Activated T-cell treated with anti-CD3 and anti-CD28 coated beads, Interleukin-2, amount 50 U/mL, for 24 hours (primary cell): Measurements from ENCODE around the gene MORF4L2.
"Not testable (repeated sequence)": the region's sequence is repeated elsewhere in the genome, so short reads cannot be mapped to it uniquely, and the experiment has no call there.

ENCODE experiments used
- DNase-seq: peaks from one replicate; pipeline ENCODE4 v3.0.0-alpha.2; 2020
- H3K27ac Mint-ChIP-seq: 2 replicates; pipeline ENCODE4 v1.8.0; 2020; ENCODE audit warnings: mild to moderate bottlenecking, mixed read lengths
- H3K27me3 Mint-ChIP-seq: 2 replicates; pipeline ENCODE4 v1.8.0; 2020; ENCODE audit warnings: mixed read lengths
- H3K36me3 Mint-ChIP-seq: 2 replicates; pipeline ENCODE4 v1.8.0; 2020; ENCODE audit warnings: low read depth, mixed read lengths
- H3K4me1 Mint-ChIP-seq: 2 replicates; pipeline ENCODE4 v1.8.0; 2020; ENCODE audit warnings: low read depth, mixed read lengths
- H3K4me3 Mint-ChIP-seq: 2 replicates; pipeline ENCODE4 v1.8.0; 2020; ENCODE audit warnings: mild to moderate bottlenecking, moderate library complexity, mixed read lengths
- H3K9me3 Mint-ChIP-seq: 2 replicates; pipeline ENCODE4 v1.8.0; 2020; ENCODE audit warnings: mixed read lengths

MORF4L2 gene

GRCh38 chrX:103658681-103659433 is 27.6 kb downstream of the MORF4L2 start:
- no peak for DNase-seq
- Mint-ChIP-seq H3K4me1 (peaks cover 5% of the 10 kb centered on the region), H3K9me3 (peaks cover 5% of the 10 kb centered on the region), H3K27me3 (peaks cover 70% of the 10 kb centered on the region), H3K36me3 (no peaks in the 10 kb centered on the region), H3K4me3 (no peak overlapping the region), H3K27ac (no peak overlapping the region)

- not testable (repeated sequence) for H3K27ac Mint-ChIP-seq, H3K9me3 Mint-ChIP-seq, H3K4me1 Mint-ChIP-seq, H3K36me3 Mint-ChIP-seq, H3K4me3 Mint-ChIP-seq, DNase-seq
- H3K27me3 Mint-ChIP-seq = peaks cover 57% of the 10 kb centered on the region
Observed at GRCh38 chrX:103657066-103657465, 29.4 kb downstream of the MORF4L2 start.

- Mint-ChIP-seq H3K4me3 (no peak overlapping the region), H3K36me3 (no peaks in the 10 kb centered on the region), H3K27me3 (peaks cover 52% of the 10 kb centered on the region), H3K9me3 (peaks cover 5% of the 10 kb centered on the region), H3K4me1 (peaks cover 5% of the 10 kb centered on the region), H3K27ac (no peak overlapping the region)
- no peak for DNase-seq
Observed at GRCh38 chrX:103656617-103657016, 29.9 kb downstream of the MORF4L2 start.

- DNase-seq, H3K9me3 Mint-ChIP-seq, H3K4me3 Mint-ChIP-seq, H3K27ac Mint-ChIP-seq, H3K36me3 Mint-ChIP-seq, H3K4me1 Mint-ChIP-seq: not testable (repeated sequence)
- peaks cover 42% of the 10 kb centered on the region for H3K27me3 Mint-ChIP-seq
Observed at GRCh38 chrX:103655230-103656000, 31.1 kb downstream of the MORF4L2 start.

GRCh38 chrX:103651151-103651773 is 35.2 kb downstream of the MORF4L2 start:
- Mint-ChIP-seq H3K4me1 (peaks cover 2% of the 10 kb centered on the region), H3K9me3 (peaks cover 5% of the 10 kb centered on the region), H3K27ac (no peak overlapping the region), H3K4me3 (no peak overlapping the region), H3K36me3 (no peaks in the 10 kb centered on the region), H3K27me3 (peaks cover 18% of the 10 kb centered on the region)
- no peak for DNase-seq

- H3K4me3 Mint-ChIP-seq = no peak overlapping the region
- DNase-seq = no peak
- H3K27ac Mint-ChIP-seq = no peak overlapping the region
- peaks cover 36% of the 10 kb centered on the region for H3K27me3 Mint-ChIP-seq
- H3K36me3 Mint-ChIP-seq = no peaks in the 10 kb centered on the region
- H3K4me1 Mint-ChIP-seq = no peaks in the 10 kb centered on the region
- no peaks in the 10 kb centered on the region for H3K9me3 Mint-ChIP-seq
Observed at GRCh38 chrX:103647630-103648029, 38.9 kb downstream of the MORF4L2 start.

- no peak for DNase-seq
- Mint-ChIP-seq H3K4me1 (no peaks in the 10 kb centered on the region), H3K9me3 (no peaks in the 10 kb centered on the region), H3K36me3 (no peaks in the 10 kb centered on the region), H3K27ac (no peak overlapping the region), H3K27me3 (peaks cover 58% of the 10 kb centered on the region), H3K4me3 (no peak overlapping the region)
Observed at GRCh38 chrX:103644125-103644524, 42.4 kb downstream of the MORF4L2 start.

- peaks cover 50% of the 10 kb centered on the region for H3K27me3 Mint-ChIP-seq
- H3K4me1 Mint-ChIP-seq = no peaks in the 10 kb centered on the region
- no peak for DNase-seq
- no peaks in the 10 kb centered on the region for H3K9me3 Mint-ChIP-seq
- H3K36me3 Mint-ChIP-seq = no peaks in the 10 kb centered on the region
- no peak overlapping the region for H3K27ac Mint-ChIP-seq
- H3K4me3 Mint-ChIP-seq = no peak overlapping the region
Observed at GRCh38 chrX:103640401-103641155, 45.9 kb downstream of the MORF4L2 start.

- H3K4me1 Mint-ChIP-seq, H3K9me3 Mint-ChIP-seq, H3K36me3 Mint-ChIP-seq, DNase-seq, H3K4me3 Mint-ChIP-seq, H3K27ac Mint-ChIP-seq: not testable (repeated sequence)
- H3K27me3 Mint-ChIP-seq = peaks cover 38% of the 10 kb centered on the region
Observed at GRCh38 chrX:103638479-103639346, 47.8 kb downstream of the MORF4L2 start.

GRCh38 chrX:103637604-103638338 is 48.7 kb downstream of the MORF4L2 start:
- H3K36me3 Mint-ChIP-seq = no peaks in the 10 kb centered on the region
- no peak overlapping the region for H3K27ac Mint-ChIP-seq
- H3K4me1 Mint-ChIP-seq = no peaks in the 10 kb centered on the region
- no peak for DNase-seq
- peaks cover 29% of the 10 kb centered on the region for H3K27me3 Mint-ChIP-seq
- H3K9me3 Mint-ChIP-seq = no peaks in the 10 kb centered on the region
- H3K4me3 Mint-ChIP-seq = no peak overlapping the region

GRCh38 chrX:103635436-103635835 is 51.1 kb downstream of the MORF4L2 start:
- Mint-ChIP-seq H3K4me3 (no peak overlapping the region), H3K27ac (no peak overlapping the region)

GRCh38 chrX:103631145-103631544 is 55.4 kb downstream of the MORF4L2 start:
- H3K27me3 Mint-ChIP-seq = peaks cover 26% of the 10 kb centered on the region
- H3K9me3 Mint-ChIP-seq = no peaks in the 10 kb centered on the region
- no peaks in the 10 kb centered on the region for H3K36me3 Mint-ChIP-seq
- H3K27ac Mint-ChIP-seq = no peak overlapping the region
- no peak for DNase-seq
- peaks cover 18% of the 10 kb centered on the region for H3K4me1 Mint-ChIP-seq
- no peak overlapping the region for H3K4me3 Mint-ChIP-seq

More at GRCh38 chrX:103635436-103635835, 51.1 kb downstream of the MORF4L2 start:
- H3K36me3 Mint-ChIP-seq = no peaks in the 10 kb centered on the region
- DNase-seq = no peak
- peaks cover 12% of the 10 kb centered on the region for H3K27me3 Mint-ChIP-seq
- no peaks in the 10 kb centered on the region for H3K9me3 Mint-ChIP-seq
- no peaks in the 10 kb centered on the region for H3K4me1 Mint-ChIP-seq

GRCh38 chrX:103630171-103630511 is 56.4 kb downstream of the MORF4L2 start:
- H3K27ac Mint-ChIP-seq = no peak overlapping the region
- peaks cover 19% of the 10 kb centered on the region for H3K4me1 Mint-ChIP-seq
- H3K9me3 Mint-ChIP-seq = no peaks in the 10 kb centered on the region
- H3K36me3 Mint-ChIP-seq = no peaks in the 10 kb centered on the region
- DNase-seq = no peak
- peaks cover 23% of the 10 kb centered on the region for H3K27me3 Mint-ChIP-seq
- peak overlapping the region; percentile 82 for H3K4me3 Mint-ChIP-seq
